ENCODE measurements around the gene DNAJC27. TPM values are rescaled to one million over a fixed set of nuclear protein-coding genes. Genes with fewer than 3 reads are reported as not detected.

The DNAJC27 gene
- total RNA-seq, 1 experiment from 2014 or later, result 5.1 TPM

- no peak overlapping the region for H3K4me3 Mint-ChIP-seq (ENCODE audit: unreplicated experiment)
- Histone ChIP-seq H3K4me3 (ENCODE audit: low read depth, low read length) (no peak overlapping the region), H3K36me3 (ENCODE audit: control insufficient read depth, insufficient read depth, low read length) (no peaks in the 10 kb centered on the region; the same call in 1 of the 2 replicates), H3K4me1 (peaks cover 6% of the 10 kb centered on the region; the same call in 1 of the 2 replicates), H3K9me3 (no peaks in the 10 kb centered on the region), H3K27me3 (replicated peaks; ENCODE audit: control insufficient read depth, insufficient read depth, low read length) (no peaks in the 10 kb centered on the region)
- TF ChIP-seq CTCF (IDR thresholded peaks at IDR 0.05; ENCODE audit: insufficient read depth in 1 of 2, low read depth in 1 of 2, low read length in 1 of 2, severe bottlenecking in 1 of 2, unreplicated experiment in 1 of 2), result no peak
- BruUV-seq (replicated peaks), result no TSS peak
- DNase-seq, result no peak
- H3K27me3 Mint-ChIP-seq (ENCODE audit: insufficient read depth, unreplicated experiment), result no peaks in the 10 kb centered on the region
- H3K9me3 Mint-ChIP-seq (ENCODE audit: unreplicated experiment), result no peaks in the 10 kb centered on the region
- peaks cover 24% of the 10 kb centered on the region for H3K36me3 Mint-ChIP-seq (ENCODE audit: insufficient read depth, unreplicated experiment)
- ChIA-PET CTCF (no interaction called here), POLR2A (no interaction called here)
- intact Hi-C loops (cut with micrococcal nuclease; ENCODE audit: unreplicated experiment), result no loop called here
- no peak overlapping the region for H3K27ac Mint-ChIP-seq (ENCODE audit: unreplicated experiment)
- H3K4me1 Mint-ChIP-seq (ENCODE audit: low read depth, unreplicated experiment), result peaks cover 25% of the 10 kb centered on the region
Measured at GRCh38 chr2:24917086-24917485, 54.7 kb downstream of the DNAJC27 start.

DNA sequence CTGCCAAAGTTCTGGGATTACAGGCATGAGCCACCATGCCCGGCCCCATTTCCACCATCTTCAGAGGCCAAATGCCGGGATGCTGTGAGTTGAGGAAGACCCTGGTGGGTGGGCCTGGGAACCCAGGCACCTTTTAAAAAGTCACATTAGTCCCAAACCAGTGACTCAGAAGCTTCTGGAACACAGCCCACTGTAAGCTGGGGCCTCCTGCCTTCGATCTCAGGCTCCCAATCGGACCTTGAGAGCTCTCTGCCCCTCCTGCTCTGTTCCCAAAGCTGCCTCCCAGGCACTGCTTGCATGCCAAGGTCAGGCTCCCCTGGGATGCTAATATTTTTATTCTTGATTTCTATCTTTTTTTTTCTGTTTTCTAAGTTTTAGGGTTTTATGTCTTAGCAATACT lies 56.0 kb downstream of the DNAJC27 start:
- H3K4me1 Mint-ChIP-seq (ENCODE audit: low read depth, unreplicated experiment), result peaks cover 25% of the 10 kb centered on the region
- H3K4me3 Mint-ChIP-seq (ENCODE audit: unreplicated experiment), result no peak overlapping the region
- POLR2A ChIA-PET, result no interaction called here
- Histone ChIP-seq H3K4me1 (peaks cover 6% of the 10 kb centered on the region; the same call in 1 of the 2 replicates), H3K4me3 (ENCODE audit: low read depth, low read length) (no peak overlapping the region), H3K27me3 (replicated peaks; ENCODE audit: control insufficient read depth, insufficient read depth, low read length) (no peaks in the 10 kb centered on the region), H3K9me3 (no peaks in the 10 kb centered on the region), H3K36me3 (ENCODE audit: control insufficient read depth, insufficient read depth, low read length) (no peaks in the 10 kb centered on the region; the same call in 1 of the 2 replicates)
- no peaks in the 10 kb centered on the region for H3K27me3 Mint-ChIP-seq (ENCODE audit: insufficient read depth, unreplicated experiment)
- intact Hi-C loops (cut with micrococcal nuclease; ENCODE audit: unreplicated experiment), result no loop called here
- H3K9me3 Mint-ChIP-seq (ENCODE audit: unreplicated experiment), result no peaks in the 10 kb centered on the region
- DNase-seq, result no peak
- H3K27ac Mint-ChIP-seq (ENCODE audit: unreplicated experiment), result no peak overlapping the region
- peaks cover 32% of the 10 kb centered on the region for H3K36me3 Mint-ChIP-seq (ENCODE audit: insufficient read depth, unreplicated experiment)
- TF ChIP-seq CTCF (IDR thresholded peaks at IDR 0.05; ENCODE audit: insufficient read depth in 1 of 2, low read depth in 1 of 2, low read length in 1 of 2, severe bottlenecking in 1 of 2, unreplicated experiment in 1 of 2), result no peak
- no TSS peak for BruUV-seq (replicated peaks)
- CTCF ChIA-PET, result no interaction called here

DNA sequence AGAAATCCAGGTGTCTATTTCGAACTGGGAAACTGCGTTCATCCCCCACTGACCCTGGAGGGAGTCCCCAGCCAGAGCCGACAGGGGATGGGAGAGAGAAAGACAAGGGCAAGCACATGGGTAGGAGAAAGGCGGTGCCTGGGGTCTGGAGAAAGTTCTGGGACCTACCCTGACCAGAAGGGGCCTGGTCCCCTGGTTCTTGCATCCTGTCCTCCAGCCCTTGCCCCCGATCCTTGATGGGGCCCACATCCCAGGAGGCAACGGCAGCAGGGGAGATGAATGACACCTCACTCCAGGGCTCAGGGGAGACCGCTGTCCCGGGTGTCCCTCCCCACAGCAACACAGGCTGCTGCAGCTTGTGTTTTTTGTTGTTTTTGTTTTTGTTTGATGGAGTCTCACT lies 56.6 kb downstream of the DNAJC27 start:
- no peak for TF ChIP-seq CTCF (IDR thresholded peaks at IDR 0.05; ENCODE audit: insufficient read depth in 1 of 2, low read depth in 1 of 2, low read length in 1 of 2, severe bottlenecking in 1 of 2, unreplicated experiment in 1 of 2)
- no TSS peak for BruUV-seq (replicated peaks)
- Mint-ChIP-seq H3K36me3 (ENCODE audit: insufficient read depth, unreplicated experiment) (peaks cover 36% of the 10 kb centered on the region), H3K4me1 (ENCODE audit: low read depth, unreplicated experiment) (peaks cover 25% of the 10 kb centered on the region), H3K4me3 (ENCODE audit: unreplicated experiment) (no peak overlapping the region), H3K27me3 (ENCODE audit: insufficient read depth, unreplicated experiment) (no peaks in the 10 kb centered on the region), H3K27ac (ENCODE audit: unreplicated experiment) (no peak overlapping the region), H3K9me3 (ENCODE audit: unreplicated experiment) (no peaks in the 10 kb centered on the region)
- Histone ChIP-seq H3K4me1 (peaks cover 6% of the 10 kb centered on the region; the same call in 1 of the 2 replicates), H3K9me3 (no peaks in the 10 kb centered on the region), H3K4me3 (ENCODE audit: low read depth, low read length) (no peak overlapping the region), H3K36me3 (ENCODE audit: control insufficient read depth, insufficient read depth, low read length) (no peaks in the 10 kb centered on the region; the same call in 1 of the 2 replicates), H3K27me3 (replicated peaks; ENCODE audit: control insufficient read depth, insufficient read depth, low read length) (no peaks in the 10 kb centered on the region)
- POLR2A ChIA-PET, result no interaction called here
- DNase-seq, result no peak
- intact Hi-C loops (cut with micrococcal nuclease; ENCODE audit: unreplicated experiment), result no loop called here
- CTCF ChIA-PET, result no interaction called here

All from Caco-2 (cell line).